Inferior parietal cortex (tissue), 1 donor: ENCODE results near the gene ADD1.

Source experiments
- DNase-seq: peaks from one replicate; pipeline ENCODE4 v3.0.0-alpha.2; 2016; ENCODE audit errors: extremely low spot score

The ADD1 gene

GRCh38 chr4:2822461-2823300 is 21.0 kb upstream of the ADD1 start:
- DNase-seq = no peak

DNA sequence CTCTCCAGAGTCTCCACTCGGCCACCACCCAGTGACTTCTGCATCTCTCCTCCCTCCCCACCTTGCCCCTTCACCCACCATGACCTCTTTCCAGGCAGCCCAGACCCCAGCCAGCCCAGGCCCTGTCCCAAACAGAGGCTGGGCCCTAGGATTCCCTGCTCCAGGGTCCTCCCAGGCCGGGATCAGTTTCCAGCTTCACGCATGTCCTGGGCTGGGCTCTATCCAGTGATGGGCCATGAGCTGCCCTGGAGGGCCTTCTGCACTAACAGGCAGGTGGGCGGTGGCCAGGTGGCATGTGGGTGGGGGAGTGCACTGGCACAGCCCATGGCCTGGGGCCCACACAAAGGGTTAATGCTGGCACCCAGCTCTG is 20.4 kb upstream of the ADD1 start:
- DNase-seq = no peak

GRCh38 chr4:2823671-2824328 is 19.8 kb upstream of the ADD1 start:
- DNase-seq = no peak

DNA sequence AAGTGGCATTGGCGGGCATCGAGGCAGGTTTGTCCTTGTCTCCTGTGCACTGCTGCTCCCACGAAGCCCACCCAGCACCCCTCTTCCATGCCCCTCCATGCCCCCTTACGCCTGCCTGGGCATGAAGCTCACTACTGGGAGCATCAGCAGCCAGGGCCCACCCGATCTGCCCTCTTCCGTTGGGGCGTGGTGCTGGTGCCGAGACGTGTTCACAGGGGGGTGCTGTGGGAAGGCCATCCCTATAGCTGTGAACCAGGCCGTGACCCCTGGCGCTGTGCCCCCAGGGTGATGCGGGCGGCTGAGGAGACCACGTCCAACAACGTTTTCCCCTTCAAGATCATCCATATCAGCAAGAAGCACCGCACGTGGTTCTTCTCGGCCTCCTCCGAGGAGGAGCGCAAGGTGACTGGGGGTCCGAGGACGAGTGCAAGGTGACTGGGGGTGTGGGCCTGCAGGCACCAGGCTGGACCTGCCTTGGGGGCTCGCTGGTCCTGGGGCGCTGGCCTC is 19.3 kb upstream of the ADD1 start:
- DNase-seq = no peak

DNA sequence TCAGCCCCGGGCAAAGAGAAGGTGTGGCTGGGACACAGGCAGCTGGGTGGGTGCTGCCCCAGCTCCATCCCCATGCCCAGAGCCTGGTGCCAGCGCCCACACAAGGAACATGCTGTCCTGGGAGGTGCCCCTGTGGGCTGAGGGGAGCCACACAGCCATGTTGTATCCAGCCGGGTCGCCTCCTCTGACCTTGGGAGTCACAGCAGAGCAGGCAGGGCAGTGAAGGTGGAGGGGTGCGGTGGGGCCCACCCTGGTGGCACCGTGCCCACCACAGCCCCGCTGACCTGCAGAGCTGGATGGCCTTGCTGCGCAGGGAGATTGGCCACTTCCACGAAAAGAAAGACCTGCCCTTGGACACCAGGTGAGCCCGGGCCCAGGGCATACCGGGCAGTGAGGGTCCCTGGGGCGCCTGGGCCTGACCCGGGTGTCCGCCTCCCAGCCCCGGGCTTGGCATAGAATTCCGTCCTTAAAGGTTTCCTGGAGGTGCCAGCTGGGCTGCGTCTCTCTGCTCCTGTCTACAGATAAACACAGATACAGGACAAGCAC is 18.7 kb upstream of the ADD1 start:
- no peak for DNase-seq

DNA sequence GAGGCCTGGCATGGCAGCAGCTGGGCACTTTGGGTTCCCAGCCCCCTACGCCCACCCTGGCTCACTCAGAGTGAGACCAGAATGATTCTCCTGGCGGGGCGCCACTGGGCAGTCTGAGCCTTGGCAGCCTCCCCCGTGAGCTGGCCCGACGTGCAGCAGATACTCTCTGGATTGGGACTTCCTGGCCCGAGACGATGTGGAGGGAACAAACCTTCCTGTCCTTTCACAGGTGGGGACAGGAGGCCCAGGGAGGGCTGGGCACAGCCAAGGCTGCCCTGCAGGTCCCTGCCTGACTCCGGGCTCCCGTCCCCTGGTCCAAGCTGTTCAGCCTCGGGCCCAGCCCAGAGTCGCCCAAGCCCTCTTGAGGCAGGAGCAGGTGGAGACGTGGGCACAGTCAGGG is 17.9 kb upstream of the ADD1 start:
- no peak for DNase-seq

GRCh38 chr4:2827071-2827873 is 16.4 kb upstream of the ADD1 start:
- no peak for DNase-seq

GRCh38 chr4:2827874-2828751 is 15.5 kb upstream of the ADD1 start:
- DNase-seq = no peak

- no peak for DNase-seq
These were observed 14.9 kb upstream of the ADD1 start for GRCh38 chr4:2828758-2829181.

- no peak for DNase-seq
These were observed 14.2 kb upstream of the ADD1 start for GRCh38 chr4:2829321-2829932.

DNA sequence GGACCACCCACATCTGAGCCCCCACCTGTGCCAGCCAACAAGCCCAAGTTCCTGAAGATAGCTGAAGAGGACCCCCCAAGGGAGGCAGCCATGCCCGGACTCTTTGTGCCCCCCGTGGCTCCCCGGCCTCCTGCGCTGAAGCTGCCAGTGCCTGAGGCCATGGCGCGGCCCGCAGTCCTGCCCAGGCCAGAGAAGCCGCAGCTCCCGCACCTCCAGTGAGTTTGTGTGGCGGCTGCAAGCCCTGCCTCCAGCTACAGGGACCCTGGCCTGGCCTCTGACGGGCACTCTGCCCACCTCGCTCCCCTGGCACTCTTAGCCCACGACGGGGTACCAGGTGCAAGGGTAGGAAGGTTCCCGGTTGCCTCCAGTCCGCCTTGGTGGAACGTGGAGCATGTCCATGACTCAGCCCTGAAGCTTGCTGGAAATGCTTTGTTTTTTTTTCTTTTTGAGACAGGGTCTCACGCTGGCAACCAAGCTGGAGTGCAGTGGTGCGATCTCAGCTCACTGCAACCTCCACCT is 13.7 kb upstream of the ADD1 start:
- no peak for DNase-seq

DNA sequence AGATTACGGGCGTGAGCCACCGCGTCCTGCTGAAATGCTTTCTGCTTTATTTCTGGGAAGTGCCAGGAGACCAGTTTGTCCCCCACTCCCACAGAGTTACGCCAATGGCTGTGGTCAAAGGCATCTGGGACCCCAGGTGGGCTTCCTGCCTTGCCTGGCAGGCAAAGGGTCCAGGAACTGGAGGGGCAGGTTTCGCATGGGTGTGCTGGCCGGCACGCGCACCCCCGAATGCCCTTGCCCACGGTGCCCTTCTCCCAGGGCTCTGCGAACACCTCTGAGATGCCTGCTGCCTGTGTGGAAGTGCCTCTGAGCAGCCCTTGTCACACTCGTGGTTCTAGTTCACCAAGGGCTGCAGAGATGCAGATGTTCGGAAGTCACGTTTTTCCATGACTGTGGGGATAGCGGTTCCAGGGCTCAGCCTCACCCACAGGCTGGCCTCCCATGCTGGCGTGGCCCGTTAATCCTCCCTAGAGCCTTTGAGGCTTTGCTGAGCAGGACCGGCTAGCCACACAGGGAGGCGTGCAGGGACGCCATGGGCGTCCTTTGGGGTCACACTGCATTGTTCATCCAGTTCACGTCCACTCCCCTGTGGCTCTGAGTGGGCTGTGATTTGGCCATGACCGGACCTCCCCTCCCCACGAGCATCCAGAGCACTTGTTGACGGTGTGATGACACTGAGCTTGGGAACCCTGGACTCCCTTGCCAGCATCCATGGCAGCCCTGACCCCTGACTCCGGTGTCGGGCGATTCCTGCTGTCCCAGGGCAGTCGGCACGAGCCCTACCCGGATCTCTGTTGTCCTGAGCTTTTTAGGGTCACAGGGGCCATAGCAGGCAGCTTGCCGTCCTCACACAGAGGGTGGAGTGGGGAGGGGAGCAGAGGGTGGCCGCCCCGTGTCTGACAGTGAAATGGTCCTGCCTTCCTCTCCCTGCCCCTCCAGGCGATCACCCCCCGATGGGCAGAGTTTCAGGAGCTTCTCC is 12.7 kb upstream of the ADD1 start:
- no peak for DNase-seq

DNA sequence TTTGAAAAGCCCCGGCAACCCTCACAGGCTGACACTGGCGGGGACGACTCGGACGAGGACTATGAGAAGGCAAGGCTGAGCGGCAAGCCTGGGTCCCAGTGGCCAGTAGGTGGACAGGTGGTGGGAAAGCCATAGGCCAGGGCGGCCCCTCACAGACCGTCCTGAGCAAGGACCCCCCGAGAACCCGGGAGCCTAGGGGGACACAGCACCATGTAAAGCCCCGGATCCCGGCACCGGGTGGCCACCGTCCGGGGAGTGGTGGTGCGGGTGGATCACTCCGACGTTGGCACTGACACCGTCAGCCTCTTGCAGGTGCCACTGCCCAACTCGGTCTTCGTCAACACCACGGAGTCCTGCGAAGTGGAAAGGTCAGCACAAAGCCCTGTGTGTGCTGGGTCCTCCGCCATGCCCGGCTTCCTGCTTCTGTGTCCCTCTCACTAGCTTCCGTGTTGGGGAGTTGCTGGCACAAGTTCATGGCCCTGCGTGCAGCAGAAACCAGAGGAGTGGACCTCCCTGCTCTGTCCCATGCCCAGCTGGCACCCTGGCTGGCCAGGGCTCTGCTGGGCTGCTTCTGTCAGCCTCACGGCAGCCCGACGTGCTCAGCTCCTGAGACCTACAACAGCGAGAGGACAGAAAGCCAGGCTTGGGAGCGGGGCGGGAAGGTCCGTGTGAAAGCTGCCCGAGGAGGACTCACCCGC is 11.9 kb upstream of the ADD1 start:
- DNase-seq = no peak

GRCh38 chr4:2832309-2832980 is 11.2 kb upstream of the ADD1 start:
- no peak for DNase-seq

DNA sequence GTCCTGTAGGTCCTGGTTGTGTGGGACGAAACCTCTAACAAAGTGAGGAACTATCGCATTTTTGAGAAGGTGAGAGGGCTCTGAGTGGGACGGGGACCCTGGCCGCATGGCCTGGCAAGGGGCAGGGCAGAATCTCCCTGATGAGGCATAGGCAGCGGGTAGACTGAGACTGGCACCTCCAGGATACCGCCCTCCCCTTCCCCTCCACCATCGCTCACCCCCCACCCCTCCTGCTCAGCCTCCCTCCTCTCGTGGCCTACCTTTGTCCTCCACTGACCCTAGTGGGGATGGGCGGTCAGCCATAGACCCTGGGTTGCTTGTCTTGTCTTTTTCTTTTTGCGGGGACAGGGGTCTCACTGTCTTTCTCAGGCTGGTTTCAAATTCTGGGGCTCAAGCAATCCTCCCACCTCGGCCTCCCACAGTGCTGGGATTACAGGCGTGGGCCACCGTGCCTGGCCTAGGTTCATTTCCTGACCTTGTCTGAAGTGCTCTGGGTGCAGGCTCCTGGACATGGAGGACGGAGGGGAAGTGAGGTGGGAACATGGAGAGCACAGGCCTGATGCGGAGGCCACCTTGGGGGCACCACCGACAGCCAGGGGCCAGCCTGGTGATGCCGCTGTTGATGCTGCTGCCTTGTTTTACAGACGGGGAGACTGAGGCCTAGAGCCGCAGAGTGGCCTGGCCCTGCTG is 10.5 kb upstream of the ADD1 start:
- DNase-seq = no peak

DNA sequence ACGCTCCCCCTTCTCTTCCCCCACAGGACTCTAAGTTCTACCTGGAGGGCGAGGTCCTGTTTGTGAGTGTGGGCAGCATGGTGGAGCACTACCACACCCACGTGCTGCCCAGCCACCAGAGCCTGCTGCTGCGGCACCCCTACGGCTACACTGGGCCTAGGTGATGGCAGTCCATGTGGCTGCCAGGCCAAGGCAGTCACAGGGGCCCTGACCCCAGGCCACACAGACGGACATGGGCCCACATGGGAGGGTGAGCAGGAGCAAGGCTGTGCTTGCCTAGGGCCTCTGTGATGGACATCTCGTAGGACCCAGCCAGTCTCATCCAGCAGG is 10.0 kb upstream of the ADD1 start:
- DNase-seq = no peak
